BJ (cell line): ENCODE data around the gene SRSF10. TPM values are rescaled to one million over a fixed set of nuclear protein-coding genes. Genes with fewer than 3 reads are reported as not detected.

Source experiments
- CTCF ChIA-PET: fragments of 350-600 bp; formaldehyde crosslinking; extraction: SDS; loops from one replicate; lab custom pipeline; 2021; ENCODE audit warnings: antibody characterized with exemption, inconsistent platforms; lab: Yijun Ruan, JAX
- POLR2A ChIA-PET: fragments of 300-600 bp; sonication (Branson Sonifier 250); formaldehyde crosslinking; extraction: SDS; loops from one replicate; lab custom pipeline; 2021; ENCODE audit warnings: antibody characterized with exemption; lab: Charles Lee
- DNase-seq: peaks from one replicate; pipeline ENCODE4 v3.0.0-alpha.2; 2011; ENCODE audit warnings: low read depth
- H3K27me3 ChIP-seq: 2 replicates; pipeline ENCODE4 v1.6.0; 2011; ENCODE audit warnings: low read length; ENCODE audit not compliant: control insufficient read depth, insufficient read depth
- H3K36me3 ChIP-seq: 2 replicates; pipeline ENCODE4 v1.5.1; 2011; ENCODE audit warnings: low read length; ENCODE audit not compliant: control insufficient read depth, insufficient read depth
- H3K4me3 ChIP-seq: 2 replicates; pipeline ENCODE4 v1.5.1; 2011; ENCODE audit warnings: low read depth, mild to moderate bottlenecking, control low read depth, low read length
- CTCF ChIP-seq: IDR thresholded peaks from 2 replicates; pipeline ENCODE4 v1.5.1; 2011; ENCODE audit warnings: low read depth, mild to moderate bottlenecking, control low read depth, inconsistent platforms, low read length, moderate library complexity; ENCODE audit not compliant: insufficient read depth
- polyA plus RNA-seq: library from polyadenylated mRNA; depleted of rRNA; stranded (reverse); fragments of >200 nt; gene quantifications from 2 replicates; pipeline ENCODE4 v1.2.3, GENCODE V29; 2011

The SRSF10 gene
- polyA plus RNA-seq, 1 experiment, result 55.1 TPM

- no peak for DNase-seq
- Histone ChIP-seq H3K36me3 (no peaks in the 10 kb centered on the region), H3K27me3 (peaks cover 1% of the 10 kb centered on the region; the same call in 1 of the 2 replicates), H3K4me3 (no peak overlapping the region)
- POLR2A ChIA-PET, result no interaction called here
- no peak for TF ChIP-seq CTCF
- CTCF ChIA-PET, result interaction anchor here (0.8 to 1.7 kb wide), 4 partner anchors 56 to 153 kb away, joined by 3 to 9 read pairs (median 4); no protein-coding TSS in a partner anchor
Observed at GRCh38 chr1:23924601-23925000, 55.5 kb downstream of the SRSF10 start.

- TF ChIP-seq CTCF, result no peak
- peaks cover 1% of the 10 kb centered on the region; the same call in 1 of the 2 replicates for H3K27me3 ChIP-seq
- no peak for DNase-seq
- CTCF ChIA-PET, result interaction anchor here (0.8 to 1.7 kb wide), 4 partner anchors 18 to 152 kb away, joined by 3 to 9 read pairs (median 3); no protein-coding TSS in a partner anchor
- POLR2A ChIA-PET, result interaction anchor here (0.5 kb wide), 1 partner anchor 521 kb away, joined by 3 read pairs; no protein-coding TSS in a partner anchor
- H3K36me3 ChIP-seq, result no peaks in the 10 kb centered on the region
- no peak overlapping the region for H3K4me3 ChIP-seq
Observed at GRCh38 chr1:23923592-23924499, 56.3 kb downstream of the SRSF10 start.

DNA sequence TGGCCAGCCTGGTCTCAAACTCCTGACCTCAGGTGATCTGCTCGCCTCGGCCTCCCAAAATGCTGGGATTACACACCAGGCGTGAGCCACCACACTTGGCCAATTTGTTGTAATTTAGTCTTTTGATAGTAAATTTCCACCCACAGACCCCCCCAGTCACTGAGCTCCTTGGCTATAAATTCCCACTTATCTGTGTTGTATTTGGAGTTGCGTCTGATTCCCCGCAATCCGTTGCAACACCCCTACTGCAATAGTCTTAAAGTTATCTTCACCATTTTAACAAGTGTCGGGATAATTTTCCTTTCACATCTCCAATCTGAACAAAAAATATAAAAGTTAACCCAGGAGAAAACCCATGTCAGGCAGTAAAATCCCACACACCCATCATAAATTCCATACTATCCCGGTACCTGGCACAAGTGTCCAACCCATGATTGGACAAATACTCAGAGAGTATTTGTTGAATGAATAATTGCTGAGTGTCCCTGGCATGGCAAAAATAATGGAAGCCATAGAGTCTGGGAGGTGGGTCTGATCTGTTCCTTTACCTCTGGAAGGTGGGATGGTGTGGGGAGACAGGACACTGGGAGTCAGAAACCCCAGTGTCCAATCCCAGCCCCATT, 57.7 kb downstream of the SRSF10 start:
- no peak for DNase-seq
- no peak overlapping the region for H3K4me3 ChIP-seq
- H3K36me3 ChIP-seq, result no peaks in the 10 kb centered on the region
- H3K27me3 ChIP-seq, result no peaks in the 10 kb centered on the region
- ChIA-PET CTCF (interaction anchor here (0.9 kb wide), 1 partner anchor 16 kb away, joined by 3 read pairs; no protein-coding TSS in a partner anchor), POLR2A (no interaction called here)
- TF ChIP-seq CTCF, result no peak

DNA sequence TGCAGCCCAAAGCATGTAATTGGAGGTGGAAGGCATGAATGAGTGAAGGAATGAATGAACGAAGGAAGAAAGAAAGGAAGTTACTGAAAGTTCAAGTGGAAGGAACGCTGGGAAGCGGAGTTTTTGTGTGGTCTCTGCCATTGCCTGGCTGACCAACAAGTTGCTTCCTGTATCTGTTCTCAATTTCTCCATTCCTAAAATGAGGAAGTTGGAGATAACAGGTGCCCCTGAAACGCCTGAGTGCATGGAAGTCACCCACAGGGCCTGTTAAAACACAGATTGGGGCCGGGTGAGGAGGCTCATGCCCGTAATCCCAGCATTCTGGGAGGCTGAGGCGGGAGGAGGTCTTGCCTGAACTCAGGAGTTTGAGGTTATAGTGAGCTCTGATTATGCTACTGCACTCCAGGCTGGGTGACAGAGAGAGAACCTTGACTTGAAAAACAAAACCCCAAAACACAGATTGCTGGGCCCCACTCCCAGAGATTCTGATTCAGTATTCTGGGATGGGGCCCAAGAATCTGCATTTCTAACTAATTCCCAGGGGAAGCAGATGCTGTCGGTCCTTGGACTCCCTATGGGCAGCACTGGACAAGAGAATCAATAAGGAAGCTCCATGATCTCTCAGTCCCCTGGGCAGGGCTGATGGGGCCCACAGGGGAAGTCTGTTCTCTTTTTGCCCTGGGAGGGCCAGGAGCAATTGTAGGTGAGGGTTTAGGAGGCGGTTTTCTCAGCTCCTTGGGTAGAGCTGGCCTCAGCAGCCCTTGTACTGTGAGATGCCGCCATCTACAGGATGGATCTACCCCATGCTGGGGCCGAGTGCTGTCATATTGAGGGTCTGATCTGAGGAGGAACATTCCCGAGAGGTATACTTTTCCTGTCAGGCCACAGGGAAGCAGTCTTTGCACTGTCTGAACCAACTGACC, 63.7 kb downstream of the SRSF10 start:
- ChIA-PET CTCF (interaction anchor here (0.6 to 2.9 kb wide), 19 partner anchors 10 to 420 kb away, joined by 3 to 24 read pairs (median 4); partner anchors contain the start of genes GALE and PITHD1), POLR2A (interaction anchor here (0.6 kb wide), 1 partner anchor 12 kb away, joined by 7 read pairs; no protein-coding TSS in a partner anchor)
- H3K27me3 ChIP-seq, result 0 out of 2 replicates have a peak, but pooled peaks cover 1% of the 10 kb centered on the region
- TF ChIP-seq CTCF, result peak; percentile 72
- no peaks in the 10 kb centered on the region for H3K36me3 ChIP-seq
- H3K4me3 ChIP-seq, result no peak overlapping the region
- no peak for DNase-seq
